SIG-M5 (cell line): Measurements from ENCODE around the gene TMEM132A.
"Not testable (repeated sequence)": the region's sequence is repeated elsewhere in the genome, so short reads cannot be mapped to it uniquely, and the experiment has no call there.

Experiments used
- DNase-seq: peaks from one replicate; lab custom pipeline; 2025; lab: John Stamatoyannopoulos, UW

TMEM132A gene

DNA sequence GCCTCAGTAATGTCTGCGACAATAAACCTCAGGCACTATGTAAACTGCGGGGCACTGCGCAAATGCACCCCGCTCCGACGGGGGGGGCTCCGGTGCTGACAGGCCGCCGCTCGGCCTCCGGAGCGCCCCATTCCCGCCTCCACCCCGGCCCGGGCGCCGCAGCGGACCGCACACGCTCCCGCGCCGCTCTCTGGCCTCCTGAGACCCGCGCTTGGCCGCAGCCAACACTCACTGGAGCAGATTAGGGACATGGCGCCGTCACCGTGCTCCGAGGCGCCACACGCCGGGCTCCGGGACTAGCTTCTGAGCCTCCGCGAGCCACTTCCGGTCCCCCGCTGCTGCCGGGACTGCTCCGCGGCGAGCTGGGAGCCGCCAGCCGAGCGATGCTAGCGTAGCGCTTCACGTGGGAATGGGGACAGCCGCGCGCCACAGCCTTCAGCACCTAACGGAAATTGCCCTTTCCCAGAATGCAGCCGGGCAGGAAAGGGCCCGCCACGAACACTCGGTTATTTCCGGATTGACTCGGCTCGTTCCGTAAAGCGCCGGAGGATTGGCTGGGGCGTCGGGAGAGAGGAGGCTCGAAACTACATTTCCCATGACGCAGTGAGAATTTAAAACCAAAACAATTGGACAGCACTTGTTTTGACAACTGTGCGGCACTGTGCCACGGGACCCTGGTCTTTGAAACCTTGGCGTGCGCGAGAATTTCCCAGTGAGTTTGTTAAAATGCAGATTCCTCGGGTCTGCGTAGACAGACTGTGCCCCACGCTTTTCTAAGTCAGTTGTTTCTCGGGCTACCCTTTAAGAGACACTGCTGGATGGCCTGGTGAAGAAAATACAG lies 17.9 kb upstream of the TMEM132A start, which contains the start of gene PRPF19:
TSS of gene PRPF19 (minus strand) at position 454 of the 841 bp plus-strand sequence. CDS start at position 251, 203 bp downstream.
- peak; percentile 82 for DNase-seq

DNA sequence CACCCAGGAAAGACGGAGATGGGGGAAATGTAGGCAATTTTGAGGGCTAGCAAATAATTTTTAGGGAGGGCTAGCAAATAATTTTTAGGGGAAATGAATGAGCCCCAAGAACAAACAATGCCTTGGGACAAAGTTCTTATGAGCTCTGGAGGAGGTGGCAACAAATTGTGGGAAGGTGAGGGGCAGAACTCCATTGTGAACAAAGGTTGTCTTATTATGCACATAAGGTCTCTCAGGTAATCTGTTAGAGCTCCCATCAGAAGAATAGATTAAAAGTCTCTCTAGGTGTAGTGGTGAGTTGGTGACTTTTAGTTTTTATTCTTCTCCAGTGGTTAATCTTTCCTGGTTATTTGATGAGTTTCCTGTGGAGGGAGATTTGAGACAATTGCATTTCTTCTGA lies 15.5 kb upstream of the TMEM132A start:
- DNase-seq, result no peak

DNA sequence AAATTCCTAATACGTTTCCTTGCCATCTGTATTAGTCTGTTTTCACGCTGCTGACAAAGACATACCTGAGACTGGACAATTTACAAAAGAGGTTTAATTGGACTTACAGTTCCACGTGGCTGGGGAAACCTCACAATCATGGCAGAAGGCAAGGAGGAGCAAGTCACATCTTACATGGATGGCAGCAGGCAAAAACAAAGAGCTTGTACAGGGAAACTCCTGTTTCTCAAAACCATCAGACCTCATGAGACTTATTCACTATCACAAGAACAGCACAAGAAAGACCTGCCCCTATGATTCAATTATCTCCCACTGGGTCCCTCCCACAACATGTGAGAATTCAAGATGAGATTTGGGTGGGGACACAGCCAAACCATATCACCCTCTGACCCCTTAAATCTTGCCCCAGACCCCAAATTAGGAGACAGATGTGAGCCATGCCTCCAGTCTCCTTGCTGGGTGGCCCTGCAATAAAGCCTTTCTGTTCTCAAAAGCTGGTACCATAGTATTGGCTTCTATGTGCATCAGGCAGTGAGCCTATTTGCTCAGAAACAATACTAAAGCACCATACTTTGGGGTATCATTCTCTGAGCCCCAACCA lies 14.5 kb upstream of the TMEM132A start:
- not testable (repeated sequence) for DNase-seq

DNA sequence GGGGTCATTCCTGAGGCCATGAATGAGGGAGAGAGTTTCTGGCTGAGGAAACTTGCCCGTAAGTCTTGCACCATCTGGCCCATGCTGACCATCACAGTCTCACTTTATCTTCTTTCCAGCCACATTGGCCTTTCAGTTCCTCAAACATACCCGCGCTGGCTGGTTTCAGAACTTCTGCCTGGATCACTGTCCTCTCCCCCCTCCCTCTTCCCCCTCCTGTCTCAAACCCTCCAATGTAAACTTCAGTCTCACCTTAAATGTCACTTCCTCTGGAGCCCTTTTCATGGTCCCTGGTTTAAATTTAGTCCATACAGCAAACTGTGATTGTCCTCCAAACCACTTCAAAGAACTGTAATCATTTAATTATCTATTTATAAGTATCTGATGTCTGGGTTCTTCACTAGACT lies 14.0 kb upstream of the TMEM132A start:
- no peak for DNase-seq

DNA sequence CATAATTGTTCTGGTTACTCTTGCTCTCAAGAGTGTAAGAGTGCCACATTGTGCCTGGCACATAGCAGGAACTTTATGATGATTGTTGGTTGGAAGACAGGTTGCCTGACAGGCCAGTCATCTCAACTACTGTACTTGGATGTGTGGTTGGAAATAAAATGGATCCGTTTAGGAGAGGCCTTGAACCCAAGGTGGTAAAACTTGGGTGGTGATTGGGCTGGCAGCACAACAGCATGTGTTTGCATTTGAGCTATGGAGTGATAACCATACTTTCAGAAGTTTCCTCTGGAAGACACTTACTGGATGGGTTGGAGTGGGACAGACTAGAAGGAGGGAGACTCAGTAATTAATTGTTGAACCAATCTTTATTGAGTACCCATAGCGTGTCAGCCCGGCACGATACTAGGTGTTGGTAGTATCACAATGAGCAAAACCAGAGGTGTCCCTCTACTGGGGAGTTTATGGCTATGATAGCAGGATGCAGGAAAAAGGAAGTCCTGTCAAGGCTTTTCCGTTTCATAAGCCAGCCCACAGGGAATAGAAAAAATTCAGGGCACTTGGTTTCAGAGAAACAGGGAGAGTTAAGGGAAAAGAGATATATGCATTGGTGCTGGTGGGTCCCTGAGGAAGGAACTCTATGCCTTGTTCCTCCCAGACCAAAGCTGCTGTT lies 13.4 kb upstream of the TMEM132A start:
- no peak for DNase-seq

DNA sequence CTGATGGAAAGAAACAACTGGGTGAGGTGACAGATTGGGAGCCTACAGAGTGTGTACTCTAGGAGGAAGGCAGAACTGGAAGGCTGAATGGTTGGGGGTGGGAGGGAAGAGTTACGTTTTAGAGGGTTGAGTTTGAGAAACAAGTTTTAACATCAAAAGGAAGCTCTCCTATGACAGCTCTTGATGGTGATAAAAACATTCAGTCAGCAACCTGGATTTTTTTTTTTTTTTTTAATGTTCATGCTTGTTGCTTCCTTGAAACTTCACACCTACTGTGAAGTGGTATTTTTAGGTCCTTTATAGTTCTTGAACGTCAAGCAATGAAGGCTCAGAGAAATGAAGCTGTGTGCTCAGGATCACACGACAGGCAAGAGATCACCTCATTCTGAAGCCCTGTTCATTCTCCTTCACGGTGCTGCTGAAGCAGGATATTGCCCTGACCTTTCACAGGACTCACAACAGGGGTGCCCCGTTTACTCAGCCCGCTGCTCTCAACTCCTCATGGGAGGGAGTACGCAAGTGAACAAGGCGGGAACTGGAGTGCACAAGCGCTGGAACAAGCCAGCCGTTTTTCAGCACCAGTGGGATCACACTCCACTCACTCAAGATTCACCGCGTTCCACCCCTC lies 11.9 kb upstream of the TMEM132A start:
- no peak for DNase-seq

DNA sequence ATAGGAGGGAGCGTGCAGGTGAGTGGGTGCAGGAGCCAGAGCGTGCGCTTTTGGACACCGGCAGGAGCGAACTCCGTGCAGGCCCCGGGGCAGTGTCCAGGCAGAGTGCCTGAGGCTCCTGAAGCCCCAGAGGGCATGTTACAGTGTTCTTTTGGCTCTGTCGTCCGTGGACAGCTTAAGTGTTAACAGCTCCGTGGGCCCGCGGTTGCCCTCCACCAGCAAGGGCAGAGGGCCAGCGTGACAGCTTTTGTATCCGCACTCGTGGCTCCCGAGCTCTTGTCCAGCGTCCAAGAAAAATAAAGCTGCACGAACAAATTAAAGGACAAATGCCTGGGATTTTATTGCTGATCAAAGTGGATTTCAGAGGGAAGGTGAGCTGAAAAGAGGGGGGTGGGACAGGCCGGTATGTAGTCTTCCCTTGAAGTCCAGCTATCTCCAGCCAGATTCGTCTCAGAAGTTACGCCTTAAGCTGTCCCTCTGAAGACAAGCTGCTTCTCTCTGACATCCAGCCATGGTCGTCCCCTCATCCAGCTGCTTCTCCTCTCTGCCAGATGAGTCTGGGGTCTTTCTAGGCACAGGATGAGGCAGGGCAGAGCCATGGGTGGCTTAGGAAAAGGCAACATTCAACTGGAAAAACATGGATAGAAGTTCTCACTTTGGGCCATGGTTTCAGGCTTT lies 11.3 kb upstream of the TMEM132A start:
- no peak for DNase-seq

DNA sequence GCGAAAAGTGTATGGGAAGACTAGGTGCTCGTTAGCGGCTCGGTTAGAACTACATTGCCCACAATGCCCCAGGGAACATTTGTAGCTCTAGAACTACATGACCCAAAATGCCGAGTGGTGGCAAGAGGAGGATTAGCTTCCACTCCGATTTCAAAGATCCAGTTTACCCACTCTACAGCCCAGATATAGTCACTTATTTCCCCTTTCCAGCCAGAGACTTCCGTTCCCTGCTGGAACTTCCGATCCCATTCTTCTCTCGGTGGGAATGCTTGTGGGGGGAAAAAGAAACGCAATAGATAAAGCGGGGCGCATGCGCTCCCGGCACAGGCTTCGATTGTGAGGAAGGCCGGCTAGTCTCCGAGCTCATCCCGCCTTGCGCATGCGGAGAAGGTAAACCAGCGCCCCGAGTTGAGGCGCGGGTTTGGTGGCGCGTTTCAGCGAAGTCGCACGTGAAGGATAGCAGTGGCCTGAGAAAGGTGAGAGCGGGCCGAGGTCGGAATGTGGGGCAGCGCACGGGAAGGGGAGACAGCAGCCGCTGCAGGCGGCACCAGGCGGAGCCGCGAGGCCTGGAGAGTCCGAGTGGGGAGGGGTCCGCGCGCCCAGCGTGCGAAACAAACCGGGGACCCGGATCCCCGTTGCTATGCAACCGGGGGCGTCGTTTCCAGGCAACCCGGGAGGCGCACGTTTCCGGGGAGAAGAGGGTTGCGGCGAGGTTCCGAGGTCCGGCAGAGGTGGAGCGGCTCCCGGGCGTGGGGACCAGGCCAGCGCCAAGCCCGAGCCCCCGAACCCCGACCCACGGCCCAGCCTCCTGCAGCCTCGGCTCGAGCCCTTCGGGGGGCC lies 10.2 kb upstream of the TMEM132A start, which contains the start of gene TMEM109:
TSS of gene TMEM109 (plus strand) at position 366 of the 840 bp plus-strand sequence. CDS start 5,536 bp downstream, outside the sequence.
- peak; percentile 32 for DNase-seq

DNA sequence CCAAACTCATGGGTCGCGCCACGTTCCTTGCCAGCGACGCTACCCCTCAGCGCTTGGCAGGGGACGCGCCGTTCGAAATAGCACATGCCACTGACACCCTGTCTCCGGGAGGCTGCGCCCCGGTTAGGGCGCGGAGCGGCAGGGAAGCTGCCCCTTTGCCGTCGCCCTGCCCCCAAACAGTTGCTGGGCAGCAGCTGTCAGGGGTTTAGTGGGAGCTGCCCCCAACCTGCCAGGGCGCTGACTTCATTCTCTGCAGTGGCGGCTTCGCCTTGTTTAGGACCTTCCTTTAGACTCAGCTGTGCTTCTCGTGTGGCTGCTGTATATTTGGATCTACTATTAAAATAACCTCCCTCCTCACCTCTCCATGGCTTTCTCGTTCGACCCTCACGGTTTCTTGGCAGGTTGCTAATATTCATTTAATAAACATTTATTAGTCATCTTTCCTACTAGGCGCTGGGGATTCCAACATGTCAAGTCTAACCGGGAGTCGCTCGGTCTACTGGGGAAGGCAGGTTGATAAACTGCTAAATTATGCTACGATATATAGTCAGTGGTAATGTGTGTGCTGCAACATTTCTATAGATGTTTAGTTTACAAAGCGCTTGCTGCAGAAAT lies 9.5 kb upstream of the TMEM132A start:
- DNase-seq, result no peak

DNA sequence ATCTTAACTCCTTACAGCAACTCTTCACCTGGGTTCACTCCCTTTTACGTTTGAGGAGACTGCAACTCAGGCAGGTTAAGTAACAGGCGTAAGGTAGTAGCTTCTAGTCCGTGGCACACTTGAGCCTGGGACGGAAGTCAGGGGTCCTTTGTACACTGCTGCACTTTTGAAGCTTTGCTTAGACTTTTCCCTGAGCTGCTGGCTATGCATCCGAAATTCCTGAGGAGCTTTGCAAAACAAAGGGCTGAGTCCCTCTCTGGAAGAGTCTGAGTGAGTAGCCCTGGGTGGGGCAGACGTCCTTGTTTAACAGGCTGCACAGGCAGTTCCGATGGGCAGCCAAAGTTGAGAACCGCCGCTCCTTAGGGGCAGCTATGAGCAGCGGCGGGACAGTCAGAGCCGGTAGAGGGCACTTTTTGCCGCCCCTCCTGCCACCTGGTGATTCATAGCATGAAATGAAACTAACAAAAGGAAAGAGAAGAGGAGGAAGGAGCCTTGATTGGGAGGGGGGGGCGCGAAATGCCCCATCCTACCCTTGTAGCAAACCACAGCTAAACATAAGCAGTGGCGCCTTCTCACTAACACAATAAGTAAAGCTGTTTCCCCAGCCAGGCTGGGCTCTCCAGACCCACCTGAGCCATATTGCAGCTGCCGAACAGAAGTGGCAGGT lies 8.9 kb upstream of the TMEM132A start:
- peak; percentile 16 for DNase-seq

DNA sequence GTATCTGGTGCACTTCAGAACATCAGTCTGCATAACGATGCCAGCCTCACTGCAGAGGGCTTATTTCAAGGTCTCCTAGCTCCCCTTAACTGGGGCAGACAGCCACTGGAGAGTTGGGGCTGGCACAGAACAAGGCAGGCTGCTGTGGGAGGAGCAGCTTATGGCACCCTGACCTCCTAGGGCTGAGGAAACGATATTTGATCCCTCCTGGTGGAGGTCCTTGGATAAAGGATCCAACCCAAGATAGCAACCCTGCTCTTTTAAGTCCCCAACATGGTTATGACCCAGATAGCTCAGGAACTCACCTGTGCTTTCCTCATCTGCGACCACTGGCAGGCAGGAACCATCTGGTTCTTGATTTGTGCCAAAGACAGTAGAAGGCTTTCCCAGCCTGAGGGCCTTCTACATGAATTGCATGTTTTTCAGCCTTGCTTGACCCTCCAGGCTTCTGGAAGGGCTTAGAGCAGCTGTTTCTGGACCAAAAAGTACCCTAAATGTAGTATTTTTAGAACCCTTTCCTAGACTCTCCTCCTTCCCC lies 7.5 kb upstream of the TMEM132A start:
- DNase-seq, result no peak

DNA sequence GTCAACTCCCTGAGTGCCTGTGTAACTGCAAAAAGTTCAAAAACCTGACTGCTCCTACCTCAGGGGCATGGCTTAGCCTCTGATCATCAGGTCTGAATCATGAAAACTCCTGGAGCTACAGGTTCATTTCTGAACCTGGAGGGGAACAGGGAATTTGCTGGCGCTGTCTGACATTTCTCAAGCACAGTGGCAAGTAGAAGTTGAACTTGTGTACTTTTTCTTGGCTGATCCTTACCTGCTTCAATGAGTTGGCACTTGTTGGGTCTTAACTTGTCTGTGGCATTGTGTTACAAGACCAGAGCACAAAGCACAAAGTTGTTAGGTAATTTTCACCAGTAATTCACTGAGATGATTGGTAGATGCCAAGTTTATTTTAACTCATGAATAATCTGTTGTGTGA lies 7.0 kb upstream of the TMEM132A start:
- no peak for DNase-seq

DNA sequence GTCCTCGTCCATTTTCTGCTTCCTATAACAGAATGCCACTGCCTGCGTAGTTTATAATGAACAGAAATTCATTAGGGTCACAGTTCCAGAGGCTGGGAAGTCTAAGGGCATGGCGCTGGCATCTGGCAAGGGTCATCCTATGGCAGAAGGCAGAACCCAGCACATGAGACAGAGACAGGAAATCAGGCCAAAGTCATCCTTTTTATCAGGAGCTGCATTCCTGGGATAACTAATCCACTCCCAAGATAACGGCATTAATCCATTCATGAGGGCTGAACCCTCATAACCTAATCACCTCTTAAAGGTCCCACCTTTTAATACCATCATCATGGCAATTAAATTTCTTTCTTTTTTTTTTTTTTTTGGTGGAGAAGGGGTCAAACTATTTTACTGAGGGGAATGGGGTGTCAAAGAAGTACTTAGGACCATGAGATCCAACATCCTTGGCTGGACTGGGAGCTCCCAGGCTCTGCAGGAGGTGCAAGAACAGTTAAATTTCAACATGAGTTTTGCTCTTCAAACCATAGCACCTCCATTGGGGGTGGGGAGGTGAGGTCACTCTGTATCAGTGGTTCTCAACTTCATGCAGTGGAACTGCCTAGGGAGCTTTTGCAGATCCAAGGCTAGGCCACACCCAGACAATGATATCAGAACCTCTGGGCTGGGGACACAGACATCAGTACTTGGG lies 5.9 kb upstream of the TMEM132A start:
- DNase-seq, result no peak

DNA sequence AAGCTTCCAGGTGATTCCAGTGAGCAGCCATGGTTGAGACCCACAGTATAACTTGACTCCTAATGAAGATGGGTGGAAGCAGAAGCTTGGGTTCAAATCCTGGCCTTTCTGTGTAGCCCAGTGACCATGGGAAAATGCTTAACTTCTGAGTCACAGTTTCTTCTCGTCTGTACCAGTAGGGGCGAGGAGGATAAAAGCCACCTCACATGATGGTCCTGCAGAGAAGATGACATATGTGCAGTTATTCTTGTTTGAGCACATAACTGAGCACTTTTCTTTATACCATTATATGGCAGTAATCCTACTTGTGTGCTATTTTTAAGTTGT lies 5.4 kb upstream of the TMEM132A start:
- no peak for DNase-seq

DNA sequence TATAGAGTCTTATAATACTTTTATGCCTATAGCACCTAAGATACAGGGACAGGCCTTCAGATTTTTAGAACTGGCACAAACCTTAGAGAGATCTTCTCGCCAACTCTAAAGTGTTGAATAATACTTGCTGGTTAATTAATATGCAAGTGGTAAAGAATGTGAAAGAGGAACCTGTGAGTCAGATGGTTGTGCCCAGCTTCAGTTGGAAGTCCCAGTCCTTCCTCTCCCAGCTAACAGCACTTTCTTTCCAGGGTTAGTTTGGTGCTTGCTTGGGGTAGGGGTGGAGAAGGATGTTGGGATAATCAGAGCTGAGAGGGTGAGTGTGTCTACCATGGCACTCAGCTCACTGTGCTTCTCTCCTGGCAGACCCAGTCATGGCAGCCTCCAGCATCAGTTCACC lies 4.9 kb upstream of the TMEM132A start:
- DNase-seq, result no peak

DNA sequence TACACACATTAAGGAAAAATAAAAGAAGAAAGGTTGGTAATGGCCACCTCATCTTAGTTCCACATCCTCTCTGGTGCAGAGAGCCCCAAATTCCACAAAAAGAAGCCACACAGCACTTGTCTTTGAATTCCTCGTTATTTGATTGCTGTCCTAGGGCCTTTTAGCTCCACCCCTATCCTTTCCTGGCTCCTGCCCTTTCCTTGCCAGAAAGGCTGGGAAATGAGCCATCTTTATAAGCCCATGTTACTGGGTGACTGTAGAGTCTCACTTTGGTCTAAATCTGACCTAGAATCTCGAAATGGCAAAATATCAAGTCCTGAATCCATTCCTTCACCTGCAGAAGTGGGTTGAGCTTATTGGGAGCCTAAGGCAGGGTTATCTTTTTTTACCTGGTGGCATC lies 4.3 kb upstream of the TMEM132A start:
- DNase-seq, result no peak

DNA sequence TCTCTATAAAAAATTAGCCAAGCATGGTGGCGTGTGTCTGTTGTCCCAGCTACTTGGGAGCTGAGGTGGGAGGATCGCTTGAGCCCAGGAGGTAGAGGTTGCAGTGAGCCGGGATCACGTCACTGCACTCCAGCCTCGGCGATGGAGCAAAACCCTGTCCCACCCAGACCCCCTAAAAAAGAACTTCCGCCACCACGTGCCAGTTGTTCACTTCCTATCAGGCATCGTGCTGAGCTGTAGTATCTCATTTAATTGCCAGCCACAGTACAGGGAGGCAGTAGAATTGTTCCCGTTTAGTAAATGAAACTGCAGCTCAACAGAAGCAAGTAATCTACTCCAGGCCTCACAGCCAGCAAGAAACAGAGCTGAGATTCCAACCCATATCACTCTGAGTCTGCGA lies 3.0 kb upstream of the TMEM132A start:
- no peak for DNase-seq

DNA sequence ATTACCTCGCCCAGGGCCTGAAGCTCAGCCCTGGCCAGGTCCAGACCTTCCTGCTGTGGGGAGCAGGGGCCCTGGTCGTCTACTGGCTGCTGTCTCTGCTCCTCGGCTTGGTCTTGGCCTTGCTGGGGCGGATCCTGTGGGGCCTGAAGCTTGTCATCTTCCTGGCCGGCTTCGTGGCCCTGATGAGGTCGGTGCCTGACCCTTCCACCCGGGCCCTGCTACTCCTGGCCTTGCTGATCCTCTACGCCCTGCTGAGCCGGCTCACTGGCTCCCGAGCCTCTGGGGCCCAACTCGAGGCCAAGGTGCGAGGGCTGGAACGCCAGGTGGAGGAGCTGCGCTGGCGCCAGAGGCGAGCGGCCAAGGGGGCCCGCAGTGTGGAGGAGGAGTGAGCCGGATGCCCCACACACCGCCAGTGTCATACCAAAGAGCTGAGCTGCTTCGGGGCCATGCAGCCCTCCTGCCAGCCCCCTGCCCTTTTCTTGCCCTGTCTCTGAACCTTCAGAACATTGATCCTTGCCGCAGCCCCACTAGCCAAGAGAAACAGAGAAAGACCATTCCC lies 2.4 kb upstream of the TMEM132A start:
- DNase-seq, result no peak

DNA sequence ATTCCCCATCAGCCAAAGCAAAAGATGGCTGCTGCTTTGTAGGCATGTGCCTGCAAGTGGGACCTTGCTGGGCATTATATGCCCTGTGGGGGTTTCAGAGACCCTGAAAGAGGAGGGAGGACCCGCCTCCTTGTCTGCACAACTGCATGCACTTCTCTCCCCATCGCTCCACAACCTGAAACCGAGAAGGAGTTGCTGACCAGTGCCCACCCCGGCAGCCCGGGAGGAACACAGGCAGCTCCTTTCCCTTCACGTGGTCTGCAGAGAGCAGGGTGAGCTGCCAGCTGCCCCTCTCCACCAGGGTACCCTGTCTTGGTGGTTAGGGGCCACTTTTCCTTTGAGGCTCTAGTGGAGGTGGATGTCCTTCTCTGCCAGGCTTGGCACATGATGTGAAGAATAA lies 1.4 kb upstream of the TMEM132A start:
- no peak for DNase-seq
